GM12874 (cell line): Measurements from ENCODE around the gene CREB3L2.

Experiments
- CTCF ChIP-seq: IDR thresholded peaks from 2 replicates; pipeline ENCODE4 v1.5.1; 2011; ENCODE audit warnings: low read depth, mild to moderate bottlenecking, control low read depth, low read length, moderate library complexity; ENCODE audit not compliant: insufficient read depth

CREB3L2 gene

GRCh38 chr7:137893143-137893742 lies 108.6 kb downstream of the CREB3L2 start:
- TF ChIP-seq CTCF, result no peak

DNA sequence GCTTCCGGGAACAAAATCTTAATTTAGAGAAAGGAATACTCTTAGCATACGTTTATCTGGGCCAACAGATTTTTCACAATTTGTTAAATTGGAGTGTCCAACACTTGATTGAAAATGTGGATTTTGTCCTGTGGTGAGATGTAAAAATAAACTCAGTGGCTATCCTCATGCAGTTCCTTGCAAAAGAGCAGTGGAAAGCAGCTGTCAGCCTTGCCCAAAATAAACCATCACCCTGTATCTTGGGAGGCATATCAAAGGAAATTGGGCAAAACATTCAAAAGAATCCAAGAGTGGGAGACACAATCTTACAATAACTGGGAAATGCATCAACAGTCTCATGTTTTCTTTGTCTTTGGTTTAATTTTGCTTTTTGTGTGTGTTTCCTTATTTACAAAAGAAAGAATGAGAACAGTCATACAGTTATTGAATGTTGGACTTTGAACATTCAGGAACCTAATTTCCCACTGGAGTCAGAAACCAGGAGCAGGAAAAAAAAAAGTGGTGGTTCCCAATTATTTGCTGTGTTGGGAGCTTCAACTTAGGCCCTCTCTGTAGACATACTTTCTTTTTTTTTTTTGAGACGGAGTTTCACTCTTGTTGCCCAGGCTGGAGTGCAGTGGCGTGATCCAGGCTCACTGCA lies 110.8 kb downstream of the CREB3L2 start:
- no peak for TF ChIP-seq CTCF

GRCh38 chr7:137890449-137890921 lies 111.4 kb downstream of the CREB3L2 start:
- no peak for TF ChIP-seq CTCF

GRCh38 chr7:137888241-137888640 lies 113.6 kb downstream of the CREB3L2 start:
- TF ChIP-seq CTCF, result no peak

- TF ChIP-seq CTCF, result no peak
Measured at GRCh38 chr7:137886746-137887145, 115.1 kb downstream of the CREB3L2 start.

DNA sequence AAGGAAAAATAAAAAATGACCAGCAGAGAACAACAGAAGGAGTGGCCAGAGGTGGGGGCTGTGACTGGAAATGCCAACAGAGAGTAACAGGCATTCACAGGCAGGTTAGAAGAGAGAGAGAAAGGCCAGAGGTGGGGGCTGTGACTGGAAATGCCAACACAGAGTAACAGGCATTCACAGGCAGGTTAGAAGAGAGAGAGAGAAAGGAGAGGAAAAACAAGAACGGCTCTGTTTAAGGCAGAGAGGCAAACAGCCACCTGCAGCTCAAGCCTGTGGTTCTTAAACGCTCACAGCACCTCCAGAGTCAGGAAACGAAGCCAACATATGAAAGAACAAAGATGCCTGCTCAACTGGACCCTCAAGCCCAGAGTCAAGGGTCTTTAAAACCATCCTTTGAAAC lies 115.6 kb downstream of the CREB3L2 start:
- TF ChIP-seq CTCF, result no peak

GRCh38 chr7:137885678-137886077 lies 116.2 kb downstream of the CREB3L2 start:
- no peak for TF ChIP-seq CTCF
